Measurements from ENCODE around the gene IQGAP1. TPM values are rescaled to one million over a fixed set of nuclear protein-coding genes. Genes with fewer than 3 reads are reported as not detected.

The IQGAP1 gene
- polyA plus RNA-seq, 1 donor (not counting 4 experiments of a cell fraction or from before 2014, with no cell fraction given): 310 TPM

- FAIRE-seq (peak; percentile 44), DNase-seq (ENCODE audit: low read depth, low spot score) (no peak)
- peak overlapping the region; percentile 83 for H3K4me2 ChIP-seq (ENCODE audit: control insufficient read depth, extremely low read depth, insufficient read depth, low read depth, low read length)
- H3K36me3 ChIP-seq (ENCODE audit: control insufficient read depth in 2 of 2, extremely low read depth in 1 of 2, insufficient read depth in 2 of 2, low read length in 2 of 2): peaks cover 0 to 2% of the 10 kb centered on the region in 2 experiments
- dilution Hi-C loops (cut with MboI; ENCODE audit: extremely low pct_ligation_motif_present, low sequenced_read_pairs): no loop called here
- no peaks in the 10 kb centered on the region for H3K27me3 ChIP-seq (ENCODE audit: control insufficient read depth, extremely low read depth, insufficient read depth, low read length)
- no peaks in the 10 kb centered on the region for H3K9me1 ChIP-seq (ENCODE audit: control insufficient read depth, extremely low read depth, insufficient read depth, low read length)
- H3K27ac ChIP-seq (ENCODE audit: control insufficient read depth, insufficient read depth, low read length): peak overlapping the region; percentile 78
- no peak overlapping the region for H2AFZ ChIP-seq (ENCODE audit: control insufficient read depth, low read length)
- peaks cover 25% of the 10 kb centered on the region for H4K20me1 ChIP-seq (ENCODE audit: control insufficient read depth, extremely low read depth, insufficient read depth, low read length)
- H3K79me2 ChIP-seq (ENCODE audit: control insufficient read depth, insufficient read depth, low read length): peaks cover 88% of the 10 kb centered on the region
- TF ChIP-seq CTCF (optimal IDR thresholded peaks at IDR 0.05 in 1 of 3, IDR thresholded peaks at IDR 0.05 in 1 of 3, conservative IDR thresholded peaks at IDR 0.05 in 1 of 3; ENCODE audit: extremely low read depth in 1 of 3, insufficient read depth in 2 of 3, low read length in 3 of 3): no peak
- TF ChIP-seq EZH2 (IDR thresholded peaks at IDR 0.05; ENCODE audit: low read length): no peak
- no peaks in the 10 kb centered on the region for H3K9me3 ChIP-seq (ENCODE audit: control insufficient read depth, low read depth, low read length)
- peak overlapping the region; percentile 43 for H3K9ac ChIP-seq (ENCODE audit: control insufficient read depth, extremely low read depth, insufficient read depth, low read length)
- peaks cover 35% of the 10 kb centered on the region for H3K4me1 ChIP-seq (ENCODE audit: control insufficient read depth, extremely low read depth, insufficient read depth, low read length)
- peak overlapping the region in 2 of 3 experiments; percentile 4 to 31 for H3K4me3 ChIP-seq (ENCODE audit: control insufficient read depth in 2 of 3, extremely low read depth in 1 of 3, insufficient read depth in 2 of 3, low read depth in 1 of 3, low read length in 3 of 3)
Measured at GRCh38 chr15:90419738-90420406, 31.8 kb downstream of the IQGAP1 start.

- no peak for FAIRE-seq
- no peak for DNase-seq (ENCODE audit: low read depth, low spot score)
- H3K4me1 ChIP-seq (ENCODE audit: control insufficient read depth, extremely low read depth, insufficient read depth, low read length): peaks cover 35% of the 10 kb centered on the region
Measured at GRCh38 chr15:90420451-90420850, 32.4 kb downstream of the IQGAP1 start.

More at GRCh38 chr15:90420451-90420850, 32.4 kb downstream of the IQGAP1 start:
- Histone ChIP-seq H3K4me2 (ENCODE audit: control insufficient read depth, extremely low read depth, insufficient read depth, low read depth, low read length) (peak overlapping the region; percentile 83), H3K9me1 (ENCODE audit: control insufficient read depth, extremely low read depth, insufficient read depth, low read length) (no peaks in the 10 kb centered on the region), H3K27me3 (ENCODE audit: control insufficient read depth, extremely low read depth, insufficient read depth, low read length) (no peaks in the 10 kb centered on the region), H3K9ac (ENCODE audit: control insufficient read depth, extremely low read depth, insufficient read depth, low read length) (peak overlapping the region; percentile 43), H3K9me3 (ENCODE audit: control insufficient read depth, low read depth, low read length) (no peaks in the 10 kb centered on the region), H3K27ac (ENCODE audit: control insufficient read depth, insufficient read depth, low read length) (peak overlapping the region; percentile 78), H3K4me3 (ENCODE audit: control insufficient read depth in 2 of 3, extremely low read depth in 1 of 3, insufficient read depth in 2 of 3, low read depth in 1 of 3, low read length in 3 of 3) (peak overlapping the region in 2 of 3 experiments; percentile 4 to 31), H3K79me2 (ENCODE audit: control insufficient read depth, insufficient read depth, low read length) (peaks cover 88% of the 10 kb centered on the region), H2AFZ (ENCODE audit: control insufficient read depth, low read length) (no peak overlapping the region), H4K20me1 (ENCODE audit: control insufficient read depth, extremely low read depth, insufficient read depth, low read length) (peaks cover 26% of the 10 kb centered on the region), H3K36me3 (ENCODE audit: control insufficient read depth in 2 of 2, extremely low read depth in 1 of 2, insufficient read depth in 2 of 2, low read length in 2 of 2) (peaks cover 0 to 2% of the 10 kb centered on the region in 2 experiments)
- TF ChIP-seq CTCF (optimal IDR thresholded peaks at IDR 0.05 in 1 of 3, IDR thresholded peaks at IDR 0.05 in 1 of 3, conservative IDR thresholded peaks at IDR 0.05 in 1 of 3; ENCODE audit: extremely low read depth in 1 of 3, insufficient read depth in 2 of 3, low read length in 3 of 3) (no peak), EZH2 (IDR thresholded peaks at IDR 0.05; ENCODE audit: low read length) (no peak)
- dilution Hi-C loops (cut with MboI; ENCODE audit: extremely low pct_ligation_motif_present, low sequenced_read_pairs): no loop called here
